Measurements from ENCODE around the gene ADH1C. TPM values are rescaled to one million over a fixed set of nuclear protein-coding genes. Genes with fewer than 3 reads are reported as not detected.
"Not testable (repeated sequence)": the region's sequence is repeated elsewhere in the genome, so short reads cannot be mapped to it uniquely, and the experiment has no call there.

The ADH1C gene
- polyA plus RNA-seq, 10 donors, result 4.1 to 8.3 (median 6.2) TPM

DNA sequence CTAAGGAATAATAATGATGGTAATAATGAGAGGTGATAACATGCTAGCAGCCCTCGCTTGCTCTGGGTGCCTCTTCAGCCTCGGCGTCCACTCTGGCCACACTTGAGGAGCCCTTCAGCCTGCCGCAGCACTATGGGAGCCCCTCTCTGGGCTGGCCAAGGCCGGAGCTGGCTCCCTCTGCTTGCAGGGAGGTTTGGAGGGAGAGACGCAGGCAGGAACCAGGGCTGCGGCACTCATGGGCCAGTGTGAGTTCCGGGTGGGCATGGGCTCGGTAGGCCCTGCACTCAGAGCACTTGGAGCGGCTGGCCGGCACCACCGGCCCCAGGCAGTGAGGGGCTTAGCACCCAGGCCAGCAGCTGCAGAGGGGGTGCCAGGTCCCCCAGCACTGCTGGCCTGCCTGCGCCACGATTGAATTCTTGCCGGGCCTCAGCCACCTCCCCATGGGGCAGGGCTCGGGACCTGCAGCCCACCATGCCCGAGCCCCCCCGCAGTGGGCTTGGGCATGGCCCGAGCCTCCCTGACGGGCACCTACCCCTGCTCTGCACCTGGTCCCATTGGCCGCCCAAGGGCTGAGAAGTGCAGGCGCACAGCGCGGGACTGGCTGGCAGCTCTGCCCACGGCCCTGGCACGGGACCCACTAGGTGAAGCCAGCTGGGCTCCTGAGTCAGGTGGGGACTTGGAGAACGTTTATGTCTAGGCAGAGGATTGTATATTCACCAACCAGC is 7.1 kb upstream of the ADH1C start:
- no peak for DNase-seq

DNA sequence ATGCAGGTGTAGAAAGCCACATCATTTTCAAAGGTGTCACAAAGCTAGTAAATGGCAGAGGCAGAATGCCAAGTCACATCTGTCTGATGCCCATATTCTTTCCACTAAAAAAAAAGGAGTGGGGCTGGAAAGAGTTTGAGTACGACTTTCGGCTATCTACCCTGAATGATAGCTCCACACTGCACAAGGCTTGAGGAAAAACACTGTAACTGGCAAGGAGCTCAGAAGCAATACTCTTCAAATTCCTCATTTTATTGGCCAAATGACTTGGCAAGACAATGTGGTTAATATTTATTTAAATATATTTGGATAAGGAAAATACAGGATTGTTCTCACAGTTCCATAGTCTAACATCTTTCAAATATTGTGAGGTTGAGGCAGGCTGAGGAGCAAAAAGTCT is 5.4 kb upstream of the ADH1C start:
- no peak for DNase-seq

DNA sequence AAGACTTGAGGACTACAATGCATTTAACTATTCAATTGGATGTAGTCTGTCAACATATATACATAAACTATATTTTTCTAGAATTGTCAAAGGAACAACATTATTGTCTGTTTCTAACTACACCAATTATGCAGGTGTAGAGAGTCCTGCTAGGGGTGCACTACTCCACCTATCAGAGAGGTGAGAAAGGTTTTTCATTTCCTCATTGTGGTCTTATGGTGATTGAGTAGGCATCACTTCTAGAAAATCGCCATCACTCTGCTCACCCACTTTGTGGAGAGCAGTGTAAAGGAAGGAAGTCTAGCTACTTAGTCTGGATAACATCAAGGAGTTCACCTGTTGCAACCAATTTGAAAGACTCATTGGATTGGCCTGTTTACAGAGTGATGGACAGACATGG is 4.4 kb upstream of the ADH1C start:
- DNase-seq, result no peak

GRCh38 chr4:99356149-99356548 is 3.6 kb upstream of the ADH1C start:
- DNase-seq, result not testable (repeated sequence)

- DNase-seq, result no peak
These were observed 1.1 kb downstream of the ADH1C start for GRCh38 chr4:99351487-99351886.

GRCh38 chr4:99349338-99349737 is 3.2 kb downstream of the ADH1C start:
- DNase-seq, result no peak

DNA sequence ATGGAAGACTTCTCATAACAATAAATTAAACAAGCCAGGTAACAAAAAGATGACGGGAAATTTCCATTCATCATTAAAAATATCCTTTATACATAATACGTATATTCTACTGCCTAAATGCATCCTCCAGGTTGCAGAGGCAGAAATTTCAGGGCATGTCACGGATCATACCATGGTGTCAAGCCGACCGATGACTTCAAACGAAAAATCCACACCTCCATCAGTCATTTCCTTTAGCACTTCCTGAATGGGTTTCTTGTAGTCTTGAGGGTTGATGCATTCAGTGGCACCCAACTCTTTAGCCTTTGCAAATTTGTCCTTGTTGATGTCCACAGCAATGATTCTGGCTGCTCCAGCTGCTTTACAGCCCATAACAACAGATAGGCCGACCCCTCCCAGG is 9.9 kb downstream of the ADH1C start:
- not testable (repeated sequence) for DNase-seq

GRCh38 chr4:99341426-99341825 is 11.1 kb downstream of the ADH1C start:
- no peak for DNase-seq

GRCh38 chr4:99339172-99339571 is 13.4 kb downstream of the ADH1C start:
- no peak for DNase-seq

DNA sequence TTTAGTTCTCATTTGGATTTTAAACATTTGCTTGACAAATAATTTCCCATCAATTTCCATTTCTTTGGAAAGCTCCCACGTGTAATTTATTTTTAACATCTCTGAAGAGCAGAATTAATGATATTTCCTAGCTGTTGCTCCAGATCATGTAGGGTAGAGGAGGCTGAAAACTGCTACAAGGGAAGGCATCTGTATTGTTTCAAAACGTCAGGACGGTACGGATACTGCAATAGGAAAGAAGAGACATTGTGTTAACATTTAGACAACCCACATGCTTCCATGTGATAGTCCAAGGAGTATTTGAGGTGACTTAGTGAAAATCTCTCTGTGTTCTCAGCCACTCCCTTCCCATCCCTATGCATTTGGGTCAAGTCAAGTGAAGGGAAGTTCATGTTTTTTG is 16.0 kb downstream of the ADH1C start:
- DNase-seq, result no peak

GRCh38 chr4:99334880-99335279 is 17.7 kb downstream of the ADH1C start:
- DNase-seq, result no peak

DNA sequence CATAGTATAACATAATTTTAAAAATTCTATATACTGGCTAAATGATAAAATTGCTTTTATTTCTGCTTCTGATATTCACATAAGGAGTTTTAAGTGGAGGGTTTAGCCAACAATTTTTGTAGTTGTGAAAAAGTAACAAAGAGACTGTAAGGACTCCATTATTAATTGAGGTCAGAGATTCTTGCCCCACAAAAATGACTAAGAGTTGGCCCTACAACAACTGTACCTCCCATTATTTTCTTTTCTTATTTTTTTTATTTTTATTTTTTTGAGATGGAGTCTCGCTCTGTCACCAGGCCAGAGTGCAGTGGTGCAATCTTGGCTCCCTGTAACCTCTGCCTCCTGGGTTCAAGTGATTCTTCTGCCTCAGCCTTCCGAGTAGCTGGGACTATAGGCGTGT is 21.9 kb downstream of the ADH1C start:
- no peak for DNase-seq

- peak in 1 of 3 donors; percentile 63 for DNase-seq
These were observed 22.7 kb downstream of the ADH1C start for GRCh38 chr4:99329876-99330275.

GRCh38 chr4:99324979-99325378 is 27.6 kb downstream of the ADH1C start:
- DNase-seq, result peak; percentile 78 to 94 (median 84)

GRCh38 chr4:99324361-99324760 is 28.2 kb downstream of the ADH1C start:
- no peak for DNase-seq

DNA sequence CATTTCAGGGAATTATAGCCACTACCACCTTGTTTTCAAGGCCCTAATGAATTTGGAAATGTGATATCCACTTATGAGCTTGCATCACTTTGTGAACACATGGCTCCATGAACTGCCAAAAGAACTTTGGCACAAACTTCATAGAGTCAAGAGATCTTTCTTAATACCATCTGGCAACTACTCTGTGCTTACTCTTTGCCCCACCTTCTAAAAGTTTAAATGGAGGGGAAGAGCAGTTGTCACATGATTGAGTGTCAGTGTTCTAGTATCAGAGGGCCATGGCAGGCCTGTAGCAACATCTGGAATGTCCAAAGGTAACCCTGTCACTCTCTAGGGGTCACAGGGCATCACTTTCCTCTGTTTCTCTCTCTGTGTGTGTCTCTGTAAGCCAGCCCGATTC is 28.8 kb downstream of the ADH1C start:
- peak in 2 of 3 donors; percentile 32 to 56 for DNase-seq

GRCh38 chr4:99321241-99322191 is 31.0 kb downstream of the ADH1C start, which contains the start of gene ADH1B:
TSS of gene ADH1B (minus strand) at chr4:99321401. CDS start at chr4:99321331, 70 bp downstream.
- no peak for DNase-seq

- not testable (repeated sequence) for DNase-seq
These were observed 34.7 kb downstream of the ADH1C start for GRCh38 chr4:99317811-99318210.

- no peak for DNase-seq
These were observed 35.2 kb downstream of the ADH1C start for GRCh38 chr4:99317354-99317753.

- DNase-seq, result no peak
These were observed 36.7 kb downstream of the ADH1C start for GRCh38 chr4:99315839-99316238.

- peak in 1 of 3 donors; percentile 59 for DNase-seq
These were observed 38.3 kb downstream of the ADH1C start for GRCh38 chr4:99314211-99314610.

DNA sequence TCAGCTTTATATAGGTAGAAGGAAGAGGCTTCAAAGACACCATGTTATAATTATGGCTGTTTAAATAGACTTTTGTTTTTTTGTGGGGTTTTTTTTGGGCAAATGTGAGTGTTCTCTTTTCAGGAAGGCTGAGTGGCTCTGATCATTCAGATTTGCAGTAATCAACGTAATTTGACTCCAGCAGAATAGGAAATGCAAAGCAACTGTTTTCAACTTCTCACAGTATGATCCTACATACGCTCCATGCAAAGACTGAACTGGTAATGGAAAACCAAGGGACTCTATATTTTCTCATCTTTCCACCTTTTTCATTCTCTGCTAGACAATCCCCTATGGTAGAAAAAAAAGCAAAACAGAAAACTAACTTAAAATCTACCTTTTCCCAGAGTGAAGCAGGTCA is 42.2 kb downstream of the ADH1C start:
- no peak for DNase-seq

Data from muscle of back (tissue), 11 donors.